ENCODE data around the gene NHERF1.

The NHERF1 gene

GRCh38 chr17:74769856-74770497 is 21.5 kb downstream of the NHERF1 start:
- no peak for DNase-seq

- DNase-seq, result peak; percentile 75
Observed at GRCh38 chr17:74770498-74771318, 22.3 kb downstream of the NHERF1 start.

- no peak for DNase-seq
Observed at GRCh38 chr17:74771319-74771914, 23.0 kb downstream of the NHERF1 start.

- DNase-seq, result no peak
Observed at GRCh38 chr17:74772053-74772452, 23.6 kb downstream of the NHERF1 start.

- DNase-seq, result no peak
Observed at GRCh38 chr17:74773414-74773813, 25.0 kb downstream of the NHERF1 start.

GRCh38 chr17:74773871-74774286 is 25.5 kb downstream of the NHERF1 start:
- no peak for DNase-seq

GRCh38 chr17:74775409-74776043 is 27.1 kb downstream of the NHERF1 start:
- DNase-seq, result no peak

GRCh38 chr17:74776044-74776962 is 27.9 kb downstream of the NHERF1 start, which contains the start of gene NAT9:
Gene NAT9 (minus strand): TSS chr17:74776345. CDS start chr17:74775698, 647 bp downstream.
- peak; percentile 100 for DNase-seq

GRCh38 chr17:74776990-74777389 is 28.6 kb downstream of the NHERF1 start:
- no peak for DNase-seq

- no peak for DNase-seq
Observed at GRCh38 chr17:74777901-74778515, 29.6 kb downstream of the NHERF1 start.

- no peak for DNase-seq
Observed at GRCh38 chr17:74778960-74779359, 30.5 kb downstream of the NHERF1 start.

GRCh38 chr17:74779501-74779900 is 31.1 kb downstream of the NHERF1 start:
- no peak for DNase-seq

GRCh38 chr17:74779948-74780400 is 31.5 kb downstream of the NHERF1 start:
- peak; percentile 55 for DNase-seq

- no peak for DNase-seq
Observed at GRCh38 chr17:74780443-74781238, 32.2 kb downstream of the NHERF1 start.

GRCh38 chr17:74782571-74782970 is 34.1 kb downstream of the NHERF1 start:
- DNase-seq, result no peak

- no peak for DNase-seq
Observed at GRCh38 chr17:74784125-74784810, 35.8 kb downstream of the NHERF1 start.

- peak; percentile 31 for DNase-seq
Observed at GRCh38 chr17:74785096-74785980, 36.9 kb downstream of the NHERF1 start.

GRCh38 chr17:74785981-74786360 is 37.5 kb downstream of the NHERF1 start:
- no peak for DNase-seq

- no peak for DNase-seq
Observed at GRCh38 chr17:74786431-74787055, 38.1 kb downstream of the NHERF1 start.

Data from activated naive CD4-positive, alpha-beta T cell treated with anti-CD3 and anti-CD28 coated beads, Interleukin-2, amount 50 U/mL, for 16 hours (primary cell).